Neural progenitor cell (in vitro differentiated cells): Measurements from ENCODE around the gene KRTAP10-6.

Experiments
- EZH2 ChIP-seq: fragments of 200-600 bp; sonication (generic); IDR thresholded peaks from 2 replicates; pipeline ENCODE4 v1.6.1; 2017; ENCODE audit warnings: antibody characterized with exemption, mild to moderate bottlenecking, moderate library complexity
- EZH2phosphoT487 ChIP-seq: fragments of 200-600 bp; sonication (generic); IDR thresholded peaks from 2 replicates; pipeline ENCODE4 v1.6.1; 2017; ENCODE audit warnings: antibody characterized with exemption
- TF ChIP-seq, protein P1 (sequence below): fragments of 200-600 bp; sonication (generic); IDR thresholded peaks from 2 replicates; pipeline ENCODE4 v1.5.1; 2017; ENCODE audit warnings: antibody characterized with exemption, mild to moderate bottlenecking

DNA sequence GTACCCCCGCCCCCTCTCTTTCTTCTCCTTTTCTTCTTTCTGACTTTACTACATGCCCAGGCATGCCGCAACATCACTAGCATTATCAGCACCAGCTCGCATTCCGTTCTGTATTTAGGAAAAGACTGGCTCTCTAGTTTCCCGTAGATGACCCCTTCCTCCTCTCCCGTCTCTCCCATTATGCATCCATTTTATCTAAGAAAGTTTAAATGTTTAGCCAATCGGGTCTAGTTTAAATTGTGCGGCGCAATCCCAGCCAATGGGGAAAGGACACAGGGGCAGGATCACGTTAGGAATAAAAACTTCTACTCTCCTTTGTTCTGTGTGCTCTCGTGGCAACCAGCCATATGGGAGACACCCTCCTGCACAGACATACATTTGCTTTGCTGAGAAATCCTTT lies 5.8 kb upstream of the KRTAP10-6 start:
- TF ChIP-seq, protein P1, sequence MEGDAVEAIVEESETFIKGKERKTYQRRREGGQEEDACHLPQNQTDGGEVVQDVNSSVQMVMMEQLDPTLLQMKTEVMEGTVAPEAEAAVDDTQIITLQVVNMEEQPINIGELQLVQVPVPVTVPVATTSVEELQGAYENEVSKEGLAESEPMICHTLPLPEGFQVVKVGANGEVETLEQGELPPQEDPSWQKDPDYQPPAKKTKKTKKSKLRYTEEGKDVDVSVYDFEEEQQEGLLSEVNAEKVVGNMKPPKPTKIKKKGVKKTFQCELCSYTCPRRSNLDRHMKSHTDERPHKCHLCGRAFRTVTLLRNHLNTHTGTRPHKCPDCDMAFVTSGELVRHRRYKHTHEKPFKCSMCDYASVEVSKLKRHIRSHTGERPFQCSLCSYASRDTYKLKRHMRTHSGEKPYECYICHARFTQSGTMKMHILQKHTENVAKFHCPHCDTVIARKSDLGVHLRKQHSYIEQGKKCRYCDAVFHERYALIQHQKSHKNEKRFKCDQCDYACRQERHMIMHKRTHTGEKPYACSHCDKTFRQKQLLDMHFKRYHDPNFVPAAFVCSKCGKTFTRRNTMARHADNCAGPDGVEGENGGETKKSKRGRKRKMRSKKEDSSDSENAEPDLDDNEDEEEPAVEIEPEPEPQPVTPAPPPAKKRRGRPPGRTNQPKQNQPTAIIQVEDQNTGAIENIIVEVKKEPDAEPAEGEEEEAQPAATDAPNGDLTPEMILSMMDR, result no peak
- TF ChIP-seq EZH2 (no peak), EZH2phosphoT487 (no peak)
